SK-N-SH (cell line): ENCODE data around the gene SUPT20HL1. TPM values are rescaled to one million over a fixed set of nuclear protein-coding genes. Genes with fewer than 3 reads are reported as not detected.

Experiments used
- CTCF ChIA-PET: fragments of 300-600, 350-600 bp; formaldehyde crosslinking; extraction: SDS; loops from one replicate; lab custom pipeline; 2021; lab: Yijun Ruan, JAX
- POLR2A ChIA-PET: fragments of 350-600 bp; sonication (Branson Sonifier 250); formaldehyde crosslinking; extraction: SDS; loops from one replicate; lab custom pipeline; 2020; ENCODE audit warnings: antibody characterized with exemption, inconsistent platforms; lab: Yijun Ruan, JAX
- DNase-seq: peaks from one replicate; pipeline ENCODE4 v3.0.0; 2012
- H2AFZ ChIP-seq: fragments of 200-600 bp; sonication (generic); 2 replicates; pipeline ENCODE4 v1.8.1; 2016; ENCODE audit warnings: antibody characterized with exemption, mild to moderate bottlenecking, low read depth
- H3F3A ChIP-seq: fragments of 200-600 bp; sonication (generic); replicated peaks from 2 replicates; pipeline ENCODE3; 2016; ENCODE audit warnings: antibody characterized with exemption, mild to moderate bottlenecking; ENCODE audit not compliant: insufficient read depth
- H3K27ac ChIP-seq, 2 experiments: fragments of 200-500 bp in 1 of 2; fragments of 200-600 bp in 1 of 2; sonication (Bioruptor generic) in 1 of 2; sonication (generic), shearing (Covaris generic) in 1 of 2; 2 replicates each; pipeline versions ENCODE4 v1.5.1 to v1.6.1; 2014 to 2016; ENCODE audit warnings: low read depth in 2 of 2, inconsistent platforms in 1 of 2, low read length in 1 of 2, mild to moderate bottlenecking in 1 of 2, mixed read lengths in 1 of 2
- H3K27me3 ChIP-seq: fragments of 200-600 bp; sonication (generic), shearing (Covaris generic); 2 replicates; pipeline ENCODE4 v1.6.1; 2016; ENCODE audit warnings: mixed run types; ENCODE audit not compliant: insufficient read depth
- H3K36me3 ChIP-seq, 2 experiments: fragments of 200-500 bp in 1 of 2; fragments of 200-600 bp in 1 of 2; sonication (Bioruptor generic) in 1 of 2; sonication (generic) in 1 of 2; replicated peaks in 1 of 2; 2 replicates each; pipeline versions ENCODE3 to v1.5.1; 2014 to 2016; ENCODE audit warnings: low read length in 1 of 2, mild to moderate bottlenecking in 1 of 2; ENCODE audit not compliant: insufficient read depth in 2 of 2, control insufficient read depth in 1 of 2
- H3K4me1 ChIP-seq, 2 experiments: fragments of 200-500 bp in 1 of 2; fragments of 200-600 bp in 1 of 2; sonication (Bioruptor generic) in 1 of 2; sonication (generic), shearing (Covaris generic) in 1 of 2; 2 replicates each; pipeline versions ENCODE4 v1.5.1 to v1.6.1; 2014 to 2016; ENCODE audit warnings: low read depth in 1 of 2, low read length in 1 of 2, mixed run types in 1 of 2; ENCODE audit not compliant: insufficient read depth in 2 of 2, control insufficient read depth in 1 of 2
- H3K4me2 ChIP-seq: fragments of 200-600 bp; sonication (generic), shearing (Covaris generic); 2 replicates; pipeline ENCODE4 v1.6.1; 2017; ENCODE audit warnings: mixed run types
- H3K4me3 ChIP-seq, 2 experiments: fragments of 200-500 bp in 1 of 2; fragments of 200-600 bp in 1 of 2; sonication (Bioruptor generic) in 1 of 2; sonication (generic), shearing (Covaris generic) in 1 of 2; 2 replicates each; pipeline versions ENCODE4 v1.5.1 to v1.8.1; 2014 to 2016; ENCODE audit warnings: low read depth in 2 of 2, inconsistent platforms in 1 of 2, low read length in 1 of 2, mild to moderate bottlenecking in 1 of 2, mixed read lengths in 1 of 2, moderate library complexity in 1 of 2
- H3K79me2 ChIP-seq: fragments of 200-600 bp; sonication (generic); 2 replicates; pipeline ENCODE4 v1.8.1; 2017; ENCODE audit warnings: mild to moderate bottlenecking; ENCODE audit not compliant: insufficient read depth
- H3K9ac ChIP-seq: fragments of 200-600 bp; sonication (generic); 2 replicates; pipeline ENCODE4 v1.6.1; 2017; ENCODE audit warnings: mixed run types
- H3K9me2 ChIP-seq: fragments of 200-600 bp; sonication (generic); 2 replicates; pipeline ENCODE4 v1.6.1; 2017; ENCODE audit warnings: mixed run types
- H3K9me3 ChIP-seq: fragments of 200-600 bp; sonication (generic); 2 replicates; pipeline ENCODE4 v1.6.1; 2017; ENCODE audit warnings: mixed run types, mild to moderate bottlenecking, moderate library complexity
- H4K20me1 ChIP-seq: fragments of 200-600 bp; sonication (generic); 2 replicates; pipeline ENCODE4 v1.6.1; 2017; ENCODE audit warnings: mild to moderate bottlenecking, mixed run types; ENCODE audit not compliant: insufficient read depth
- CTCF ChIP-seq: fragments of 200-600 bp; sonication (generic); IDR thresholded peaks from 2 replicates; pipeline ENCODE4 v1.6.1; 2017; ENCODE audit warnings: antibody characterized with exemption, mild to moderate bottlenecking, moderate library complexity
- ELF1 ChIP-seq: IDR thresholded peaks from 2 replicates; pipeline ENCODE4 v1.4.0; 2012
- FOSL2 ChIP-seq: IDR thresholded peaks from 2 replicates; pipeline ENCODE4 v1.4.0; 2012; ENCODE audit warnings: low read depth, mild to moderate bottlenecking, moderate library complexity, borderline replicate concordance
- FOXM1 ChIP-seq: IDR thresholded peaks from 2 replicates; pipeline ENCODE4 v1.4.0; 2012; ENCODE audit warnings: low read depth, mild to moderate bottlenecking
- JUND ChIP-seq: IDR thresholded peaks from 2 replicates; pipeline ENCODE4 v1.4.0; 2012
- MEF2A ChIP-seq: IDR thresholded peaks from 2 replicates; pipeline ENCODE4 v1.4.0; 2012; ENCODE audit warnings: low read depth, borderline replicate concordance
- MXI1 ChIP-seq: IDR thresholded peaks from 2 replicates; pipeline ENCODE4 v1.6.1; 2012; ENCODE audit warnings: mild to moderate bottlenecking, low read depth, low read length, improper control_type of control experiment
- PBX3 ChIP-seq: IDR thresholded peaks from 2 replicates; pipeline ENCODE4; 2012
- POLR2AphosphoS5 ChIP-seq: IDR thresholded peaks from 2 replicates; pipeline ENCODE4 v1.6.1; 2012; ENCODE audit warnings: low read depth, low read length
- RAD21 ChIP-seq: IDR thresholded peaks from 2 replicates; pipeline ENCODE4 v1.6.1; 2012; ENCODE audit warnings: mild to moderate bottlenecking, low read length
- RCOR1 ChIP-seq: fragments of 150-350 bp; IDR thresholded peaks from 2 replicates; pipeline ENCODE4 v1.6.1; 2017; ENCODE audit warnings: antibody characterized with exemption, low read length
- RXRA ChIP-seq: IDR thresholded peaks from 2 replicates; pipeline ENCODE4 v1.4.0; 2012; ENCODE audit warnings: low read depth, mild to moderate bottlenecking, borderline replicate concordance
- SIN3A ChIP-seq: IDR thresholded peaks from 2 replicates; pipeline ENCODE4 v1.6.1; 2012; ENCODE audit warnings: low read depth, mild to moderate bottlenecking, low read length, moderate library complexity, borderline replicate concordance
- SMC3 ChIP-seq: IDR thresholded peaks from 2 replicates; pipeline ENCODE4 v1.6.1; 2012; ENCODE audit warnings: low read depth, low read length, improper control_type of control experiment
- TCF12 ChIP-seq: IDR thresholded peaks from 2 replicates; pipeline ENCODE4 v1.4.0; 2012
- USF2 ChIP-seq: fragments of 150-350 bp; IDR thresholded peaks from 2 replicates; pipeline ENCODE4 v1.6.1; 2017; ENCODE audit warnings: antibody characterized with exemption, low read length, low read depth, borderline replicate concordance
- WGBS: methylation state at CpG from one replicate; pipeline ENCODE4 v1.1.6; 2017; ENCODE audit warnings: low lambda C conversion rate; 5-methylcytosine and 5-hydroxymethylcytosine counted together
- polyA plus RNA-seq, 3 experiments: library from polyadenylated mRNA; depleted of rRNA; stranded (reverse); fragments of >200 nt; gene quantifications; 2 replicates each; pipeline ENCODE4 v1.2.3, GENCODE V29; 2012

Gene SUPT20HL1
- polyA plus RNA-seq, 1 of the 3 experiments (the other 2 are of a cell fraction) = not detected

- Histone ChIP-seq H3K27ac (no peak overlapping the region), H3K4me3 (no peak overlapping the region), H3K27me3 (no peaks in the 10 kb centered on the region; the same call in 1 of the 2 replicates), H4K20me1 (no peaks in the 10 kb centered on the region), H3K9ac (no peak overlapping the region), H3K36me3 (no peaks in the 10 kb centered on the region), H3K4me2 (no peak overlapping the region), H2AFZ (no peak overlapping the region), H3K79me2 (no peaks in the 10 kb centered on the region), H3F3A (no peaks in the 10 kb centered on the region), H3K9me2 (no peaks in the 10 kb centered on the region), H3K9me3 (no peaks in the 10 kb centered on the region), H3K4me1 (no peaks in the 10 kb centered on the region)
- CTCF ChIA-PET = interaction anchor here (0.6 kb wide), 1 partner anchor 173 kb away, joined by 3 read pairs; no protein-coding TSS in a partner anchor
- WGBS = no CpG with 5 or more reads among the region's 1 CpG
- DNase-seq = no peak
- no peak for TF ChIP-seq JUND
- TF ChIP-seq MEF2A = no peak
- no peak for TF ChIP-seq PBX3
- POLR2A ChIA-PET = no interaction called here
Measured at GRCh38 chrX:24325231-24325630, 35.2 kb upstream of the SUPT20HL1 start.

GRCh38 chrX:24332878-24333277 lies 27.6 kb upstream of the SUPT20HL1 start:
- H3K36me3 ChIP-seq = no peaks in the 10 kb centered on the region
- WGBS = 34% methylated on average over 4 of the region's 4 CpGs
- no peaks in the 10 kb centered on the region for H3K79me2 ChIP-seq
- no peaks in the 10 kb centered on the region for H3K27me3 ChIP-seq
- no peak overlapping the region for H3K4me3 ChIP-seq
- H3K9me3 ChIP-seq = no peaks in the 10 kb centered on the region
- no peaks in the 10 kb centered on the region for H3F3A ChIP-seq
- no peak overlapping the region for H3K9ac ChIP-seq
- H3K27ac ChIP-seq = peak overlapping the region in 1 of 2 experiments; percentile 46; a peak in 2 of 4 replicates
- no peaks in the 10 kb centered on the region for H4K20me1 ChIP-seq
- H3K9me2 ChIP-seq = no peaks in the 10 kb centered on the region
- POLR2A ChIA-PET = no interaction called here
- no peaks in the 10 kb centered on the region; a peak in 1 of 4 replicates for H3K4me1 ChIP-seq
- no peak overlapping the region for H2AFZ ChIP-seq
- no peak overlapping the region for H3K4me2 ChIP-seq
- CTCF ChIA-PET = interaction anchor here (0.6 kb wide), 1 partner anchor 1388 kb away, joined by 4 read pairs; no protein-coding TSS in a partner anchor
- TF ChIP-seq SIN3A = no peak
- no peak for TF ChIP-seq SMC3
- TF ChIP-seq FOSL2 = no peak
- TF ChIP-seq ELF1 = no peak
- no peak for TF ChIP-seq MXI1
- no peak for TF ChIP-seq TCF12
- TF ChIP-seq CTCF = no peak
- no peak for TF ChIP-seq USF2
- TF ChIP-seq POLR2AphosphoS5 = no peak
- TF ChIP-seq RXRA = no peak
- TF ChIP-seq PBX3 = no peak
- TF ChIP-seq RAD21 = no peak
- no peak for TF ChIP-seq MEF2A
- no peak for TF ChIP-seq RCOR1
- TF ChIP-seq JUND = no peak
- no peak for TF ChIP-seq FOXM1
- DNase-seq = no peak
